Loucy (cell line): ENCODE data around the gene GRPEL1.

ENCODE experiments used
- EZH2phosphoT487 ChIP-seq: fragments of 200-600 bp; IDR thresholded peaks from 2 replicates; pipeline ENCODE4 v1.6.1; 2018; ENCODE audit warnings: antibody characterized with exemption, mild to moderate bottlenecking, moderate library complexity, borderline replicate concordance
- TF ChIP-seq, protein P1 (sequence below): fragments of 200-600 bp; sonication (generic); conservative IDR thresholded peaks from 2 replicates; pipeline ENCODE4 v1.5.1; 2014; ENCODE audit warnings: mild to moderate bottlenecking, antibody characterized with exemption, low read length

DNA sequence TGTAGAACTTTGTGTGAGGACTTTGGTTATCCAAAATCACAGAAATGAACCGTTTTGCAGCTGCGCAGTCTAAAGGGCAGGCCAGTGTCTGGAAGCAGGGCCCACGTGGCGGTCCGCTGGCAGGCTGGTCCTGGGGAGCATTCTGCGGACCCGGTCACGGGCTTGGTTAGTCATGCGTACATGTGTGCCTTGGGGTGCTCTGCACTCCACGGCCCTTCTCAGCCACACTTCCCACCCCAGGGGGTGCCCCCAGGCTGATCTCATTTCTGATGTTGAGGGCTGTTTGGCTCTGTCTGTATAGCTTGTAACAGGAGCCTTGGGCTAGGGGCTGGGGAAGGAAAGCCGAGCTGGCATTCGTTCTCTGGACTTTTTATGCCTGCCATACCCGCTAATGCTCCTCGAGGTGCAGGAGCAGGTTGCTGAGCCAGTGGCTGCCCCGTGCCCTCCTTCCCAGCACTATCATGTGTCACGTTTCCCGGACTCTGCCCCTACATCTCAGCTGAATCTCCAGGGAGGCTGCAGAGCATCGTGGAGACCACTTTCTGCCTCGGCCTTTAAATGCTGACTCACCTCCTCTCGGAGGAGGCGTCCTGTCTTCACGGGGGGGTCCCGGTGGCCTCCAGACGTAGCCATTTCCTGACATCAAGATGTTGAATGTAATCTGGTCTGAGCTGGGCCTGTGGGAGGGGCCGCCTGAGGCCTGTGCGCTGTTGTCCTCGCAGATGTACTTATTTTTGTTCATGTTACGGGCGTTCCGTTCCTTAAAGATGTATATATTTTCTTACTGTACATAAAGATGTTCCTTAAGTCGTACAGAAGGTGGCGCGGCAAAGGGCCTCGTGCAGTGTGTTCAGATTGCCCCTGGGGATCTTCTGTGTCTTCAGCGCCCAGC is 36.1 kb downstream of the GRPEL1 start:
- TF ChIP-seq, protein P1, sequence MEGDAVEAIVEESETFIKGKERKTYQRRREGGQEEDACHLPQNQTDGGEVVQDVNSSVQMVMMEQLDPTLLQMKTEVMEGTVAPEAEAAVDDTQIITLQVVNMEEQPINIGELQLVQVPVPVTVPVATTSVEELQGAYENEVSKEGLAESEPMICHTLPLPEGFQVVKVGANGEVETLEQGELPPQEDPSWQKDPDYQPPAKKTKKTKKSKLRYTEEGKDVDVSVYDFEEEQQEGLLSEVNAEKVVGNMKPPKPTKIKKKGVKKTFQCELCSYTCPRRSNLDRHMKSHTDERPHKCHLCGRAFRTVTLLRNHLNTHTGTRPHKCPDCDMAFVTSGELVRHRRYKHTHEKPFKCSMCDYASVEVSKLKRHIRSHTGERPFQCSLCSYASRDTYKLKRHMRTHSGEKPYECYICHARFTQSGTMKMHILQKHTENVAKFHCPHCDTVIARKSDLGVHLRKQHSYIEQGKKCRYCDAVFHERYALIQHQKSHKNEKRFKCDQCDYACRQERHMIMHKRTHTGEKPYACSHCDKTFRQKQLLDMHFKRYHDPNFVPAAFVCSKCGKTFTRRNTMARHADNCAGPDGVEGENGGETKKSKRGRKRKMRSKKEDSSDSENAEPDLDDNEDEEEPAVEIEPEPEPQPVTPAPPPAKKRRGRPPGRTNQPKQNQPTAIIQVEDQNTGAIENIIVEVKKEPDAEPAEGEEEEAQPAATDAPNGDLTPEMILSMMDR = no peak
- no peak for TF ChIP-seq EZH2phosphoT487
